Colonic mucosa (tissue), 4 donors: Measurements from ENCODE around the gene C8A. TPM values are rescaled to one million over a fixed set of nuclear protein-coding genes. Genes with fewer than 3 reads are reported as not detected.

Experiments
- DNase-seq: peaks from one replicate; pipeline ENCODE4 v3.0.0-alpha.2; 2020
- H3K27ac ChIP-seq: fragments of 200-600 bp; one replicate; pipeline ENCODE4 v1.8.0; 2021
- H3K27me3 ChIP-seq: fragments of 200-600 bp; one replicate; pipeline ENCODE4 v1.8.0; 2021
- H3K36me3 ChIP-seq: fragments of 200-600 bp; one replicate; pipeline ENCODE4 v1.8.0; 2021
- H3K4me1 ChIP-seq: fragments of 200-600 bp; one replicate; pipeline ENCODE4 v1.8.0; 2021; ENCODE audit warnings: mild to moderate bottlenecking
- H3K4me3 ChIP-seq: fragments of 200-600 bp; one replicate; pipeline ENCODE4 v1.8.0; 2021
- H3K9ac ChIP-seq, 2 donors: one replicate each; pipeline ENCODE4 v1.7.0; 2013; ENCODE audit warnings: control low read depth in 2 of 2, low read depth in 2 of 2, low read length in 2 of 2
- H3K9me3 ChIP-seq: fragments of 200-600 bp; one replicate; pipeline ENCODE4 v1.8.0; 2021
- intact Hi-C: fragments of 100-400 bp; cut with DNase I; formaldehyde crosslinking; loops from one replicate; pipeline ENCODE4 v1.14.1; 2022
- total RNA-seq, 2 donors: library from RNA; stranded (reverse); fragmentation: NEBNext Ultra II Directional in 1 of 2; extraction: Animal tissue kit (Norgen Biotek cat#: 25700) in 1 of 2; gene quantifications; one replicate each; pipeline ENCODE4 v1.2.1, GENCODE V29; 2021
- TF ChIP-seq, protein P1 (sequence below): fragments of 200-600 bp; IDR thresholded peaks from one replicate; pipeline ENCODE4 v1.8.0; 2022; ENCODE audit warnings: antibody characterized with exemption, mild to moderate bottlenecking
- donor health status: healthy.
- donor health status: DM: no; HTN: no; CAD: no.
- donor health status: DM: no; HTN: no; CAD: no.

Gene C8A
- total RNA-seq, 2 donors from 2014 or later = not detected

DNA sequence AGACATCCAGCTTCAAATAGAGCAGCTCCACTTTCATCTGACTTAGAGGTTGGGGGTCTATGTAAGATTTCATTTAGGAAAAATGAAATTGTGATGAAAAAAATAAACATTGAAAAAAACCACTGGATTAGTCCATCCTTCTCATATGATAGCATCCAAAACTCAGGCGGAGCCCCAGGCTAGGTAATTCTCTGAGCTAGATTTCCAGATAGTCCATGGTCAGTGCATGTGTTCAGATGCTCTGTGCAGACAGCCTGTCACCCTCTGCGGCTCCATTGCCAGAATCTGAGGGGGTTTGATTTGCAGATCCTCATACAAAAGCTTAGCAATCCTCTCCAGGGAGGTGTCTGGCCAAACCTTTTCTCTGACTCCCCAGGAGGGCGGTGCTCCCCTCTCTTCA lies 62.0 kb downstream of the C8A start:
- TF ChIP-seq, protein P1, sequence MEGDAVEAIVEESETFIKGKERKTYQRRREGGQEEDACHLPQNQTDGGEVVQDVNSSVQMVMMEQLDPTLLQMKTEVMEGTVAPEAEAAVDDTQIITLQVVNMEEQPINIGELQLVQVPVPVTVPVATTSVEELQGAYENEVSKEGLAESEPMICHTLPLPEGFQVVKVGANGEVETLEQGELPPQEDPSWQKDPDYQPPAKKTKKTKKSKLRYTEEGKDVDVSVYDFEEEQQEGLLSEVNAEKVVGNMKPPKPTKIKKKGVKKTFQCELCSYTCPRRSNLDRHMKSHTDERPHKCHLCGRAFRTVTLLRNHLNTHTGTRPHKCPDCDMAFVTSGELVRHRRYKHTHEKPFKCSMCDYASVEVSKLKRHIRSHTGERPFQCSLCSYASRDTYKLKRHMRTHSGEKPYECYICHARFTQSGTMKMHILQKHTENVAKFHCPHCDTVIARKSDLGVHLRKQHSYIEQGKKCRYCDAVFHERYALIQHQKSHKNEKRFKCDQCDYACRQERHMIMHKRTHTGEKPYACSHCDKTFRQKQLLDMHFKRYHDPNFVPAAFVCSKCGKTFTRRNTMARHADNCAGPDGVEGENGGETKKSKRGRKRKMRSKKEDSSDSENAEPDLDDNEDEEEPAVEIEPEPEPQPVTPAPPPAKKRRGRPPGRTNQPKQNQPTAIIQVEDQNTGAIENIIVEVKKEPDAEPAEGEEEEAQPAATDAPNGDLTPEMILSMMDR = no peak
- intact Hi-C loops = no loop called here

DNA sequence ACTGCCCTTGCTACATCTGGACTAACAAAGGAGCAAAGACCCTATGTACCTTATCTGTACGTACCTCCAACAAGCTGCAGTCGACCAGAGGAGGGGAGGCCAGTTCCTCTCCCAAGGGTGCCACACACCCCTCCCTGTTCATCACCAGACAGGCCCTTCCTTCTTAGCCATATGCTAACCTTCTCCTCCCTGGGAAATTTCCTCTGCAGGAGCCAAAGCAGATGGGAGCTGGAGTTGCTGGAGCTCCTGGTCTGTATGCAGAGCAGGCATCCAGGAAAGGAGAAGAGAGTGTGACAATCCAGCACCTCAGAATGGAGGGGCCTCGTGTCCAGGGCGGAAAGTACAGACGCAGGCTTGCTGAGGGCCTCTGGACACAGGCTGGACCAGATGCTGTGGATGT lies 62.8 kb downstream of the C8A start:
- no peak overlapping the region for H3K27ac ChIP-seq
- H3K9ac ChIP-seq = no peak overlapping the region
- H3K4me1 ChIP-seq = no peaks in the 10 kb centered on the region
- H3K27me3 ChIP-seq = no peaks in the 10 kb centered on the region
- intact Hi-C loops = no loop called here
- no peak overlapping the region for H3K4me3 ChIP-seq
- TF ChIP-seq, protein P1 = no peak
- no peaks in the 10 kb centered on the region for H3K9me3 ChIP-seq
- DNase-seq = no peak
- no peaks in the 10 kb centered on the region for H3K36me3 ChIP-seq

More for the DNA sequence above, 62.0 kb downstream of the C8A start:
- no peaks in the 10 kb centered on the region for H3K27me3 ChIP-seq
- DNase-seq = no peak
- no peaks in the 10 kb centered on the region for H3K9me3 ChIP-seq
- no peak overlapping the region for H3K9ac ChIP-seq
- no peaks in the 10 kb centered on the region for H3K4me1 ChIP-seq
- H3K36me3 ChIP-seq = no peaks in the 10 kb centered on the region
- no peak overlapping the region for H3K4me3 ChIP-seq
- H3K27ac ChIP-seq = no peak overlapping the region

DNA sequence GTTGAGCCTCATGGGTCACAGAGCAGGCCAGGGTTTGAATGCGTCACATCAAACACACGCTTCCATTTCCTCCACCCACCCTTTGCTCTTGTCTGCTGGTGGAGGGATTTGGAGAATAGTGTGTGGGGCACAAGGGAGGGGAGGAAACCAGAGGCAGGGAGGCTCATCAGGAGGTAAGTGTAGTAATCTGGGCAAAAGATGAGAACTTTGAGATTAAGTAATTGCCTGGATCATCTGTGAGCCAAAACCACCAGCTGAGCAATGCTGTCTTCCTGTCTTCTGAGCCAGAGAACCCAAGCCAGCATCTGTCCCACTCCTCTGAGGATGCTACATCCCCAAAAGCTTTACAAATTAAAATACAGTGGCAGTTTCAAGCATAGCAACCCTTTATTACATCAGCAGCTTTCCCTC lies 66.0 kb downstream of the C8A start:
- Histone ChIP-seq H3K9me3 (no peaks in the 10 kb centered on the region), H3K36me3 (no peaks in the 10 kb centered on the region), H3K27me3 (no peaks in the 10 kb centered on the region), H3K9ac (no peak overlapping the region), H3K27ac (no peak overlapping the region), H3K4me1 (no peaks in the 10 kb centered on the region), H3K4me3 (no peak overlapping the region)
- intact Hi-C loops = no loop called here
- TF ChIP-seq, protein P1 = no peak
- no peak for DNase-seq

DNA sequence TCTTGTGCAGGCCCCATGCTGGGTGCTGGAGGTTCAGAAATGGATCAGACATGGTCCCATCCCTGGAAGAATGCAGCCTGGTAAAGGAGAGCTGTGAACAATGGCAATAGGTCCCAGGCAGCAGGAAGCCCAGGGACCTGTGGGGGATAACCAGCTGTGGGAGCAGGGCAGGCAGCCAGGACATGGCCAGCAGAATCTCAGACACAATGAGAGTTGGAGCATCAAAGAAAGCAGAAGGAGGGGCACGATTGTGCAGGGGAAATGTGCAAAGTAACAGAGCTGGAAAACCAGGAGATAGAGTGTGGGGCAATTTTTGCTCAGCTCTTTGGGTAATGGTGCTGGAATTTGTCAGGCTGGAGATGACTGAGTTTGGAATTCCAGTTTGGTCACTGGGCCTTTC lies 66.9 kb downstream of the C8A start:
- no peaks in the 10 kb centered on the region for H3K9me3 ChIP-seq
- no peak overlapping the region for H3K4me3 ChIP-seq
- H3K4me1 ChIP-seq = no peaks in the 10 kb centered on the region
- DNase-seq = no peak
- no peak overlapping the region for H3K27ac ChIP-seq
- no peaks in the 10 kb centered on the region for H3K27me3 ChIP-seq
- intact Hi-C loops = no loop called here
- H3K9ac ChIP-seq = no peak overlapping the region
- H3K36me3 ChIP-seq = no peaks in the 10 kb centered on the region
- TF ChIP-seq, protein P1 = no peak

DNA sequence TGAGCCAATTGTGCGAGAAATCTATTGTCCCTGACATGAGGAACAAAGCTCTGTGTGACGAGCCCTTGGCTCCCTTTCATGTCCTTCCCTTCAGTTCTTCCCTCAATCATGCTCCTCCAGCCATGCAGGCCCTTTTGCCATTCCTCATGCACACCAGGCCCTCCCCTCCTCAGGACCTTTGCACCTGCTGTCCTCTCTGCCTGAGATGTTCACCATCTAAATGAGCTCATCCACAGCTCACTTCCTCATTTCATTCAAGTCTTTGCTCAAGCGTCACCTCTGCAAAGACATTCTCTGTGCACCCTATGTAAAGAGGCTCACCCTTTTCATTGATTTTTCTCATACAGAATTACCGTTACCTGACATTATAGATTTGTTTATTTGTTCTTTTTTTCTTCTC lies 67.5 kb downstream of the C8A start:
- DNase-seq = no peak
- Histone ChIP-seq H3K36me3 (no peaks in the 10 kb centered on the region), H3K9me3 (no peaks in the 10 kb centered on the region), H3K4me3 (no peak overlapping the region), H3K4me1 (no peaks in the 10 kb centered on the region), H3K27me3 (no peaks in the 10 kb centered on the region), H3K9ac (no peak overlapping the region), H3K27ac (no peak overlapping the region)
- intact Hi-C loops = no loop called here
- TF ChIP-seq, protein P1 = no peak

DNA sequence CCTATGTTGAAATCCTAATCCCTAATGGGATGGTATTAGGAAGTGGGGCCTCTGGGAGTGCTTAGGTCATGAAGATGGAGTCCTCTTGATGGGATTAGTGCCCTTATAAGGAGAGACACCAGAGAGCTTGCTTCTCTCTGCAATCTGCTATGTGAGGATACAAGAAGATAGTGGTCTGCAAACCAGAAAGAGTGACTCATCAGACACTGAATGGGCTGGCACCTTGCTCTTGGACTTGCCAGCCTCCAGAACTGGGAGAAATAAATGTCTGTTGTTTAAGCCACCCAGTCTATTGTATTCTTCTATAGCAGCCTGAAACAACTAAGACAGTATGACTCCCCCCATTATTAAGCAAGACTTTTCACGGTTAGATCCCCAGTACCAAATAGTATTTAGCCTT lies 67.9 kb downstream of the C8A start:
- H3K27ac ChIP-seq = no peak overlapping the region

More for the DNA sequence above, 67.9 kb downstream of the C8A start:
- no peaks in the 10 kb centered on the region for H3K9me3 ChIP-seq
- H3K4me1 ChIP-seq = no peaks in the 10 kb centered on the region
- no peaks in the 10 kb centered on the region for H3K27me3 ChIP-seq
- TF ChIP-seq, protein P1 = no peak
- no peak for DNase-seq
- intact Hi-C loops = no loop called here
- no peaks in the 10 kb centered on the region for H3K36me3 ChIP-seq
- no peak overlapping the region for H3K4me3 ChIP-seq
- H3K9ac ChIP-seq = no peak overlapping the region
